Fibroblast of skin of back (primary cell): ENCODE measurements around the gene SYNM.

Experiments
- DNase-seq: peaks from one replicate; pipeline ENCODE4 v3.0.0-alpha.2; 2013

The SYNM gene

DNA sequence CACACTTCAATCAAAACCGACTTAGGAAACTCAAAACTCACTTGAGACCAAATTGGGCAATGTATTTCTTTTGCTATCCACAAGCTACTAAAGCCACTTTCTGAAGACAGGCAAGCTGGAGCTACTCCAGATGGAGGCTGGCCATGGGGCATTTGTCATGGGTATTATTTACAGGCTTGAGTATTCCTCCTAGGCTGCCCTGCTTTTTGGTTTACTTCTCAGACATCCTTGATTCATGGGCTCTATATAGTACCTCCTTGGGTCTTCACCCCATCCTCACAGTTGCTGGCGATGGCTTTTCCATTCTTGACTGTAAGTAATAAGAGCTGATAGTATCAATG lies 18.6 kb upstream of the SYNM start:
- no peak for DNase-seq

DNA sequence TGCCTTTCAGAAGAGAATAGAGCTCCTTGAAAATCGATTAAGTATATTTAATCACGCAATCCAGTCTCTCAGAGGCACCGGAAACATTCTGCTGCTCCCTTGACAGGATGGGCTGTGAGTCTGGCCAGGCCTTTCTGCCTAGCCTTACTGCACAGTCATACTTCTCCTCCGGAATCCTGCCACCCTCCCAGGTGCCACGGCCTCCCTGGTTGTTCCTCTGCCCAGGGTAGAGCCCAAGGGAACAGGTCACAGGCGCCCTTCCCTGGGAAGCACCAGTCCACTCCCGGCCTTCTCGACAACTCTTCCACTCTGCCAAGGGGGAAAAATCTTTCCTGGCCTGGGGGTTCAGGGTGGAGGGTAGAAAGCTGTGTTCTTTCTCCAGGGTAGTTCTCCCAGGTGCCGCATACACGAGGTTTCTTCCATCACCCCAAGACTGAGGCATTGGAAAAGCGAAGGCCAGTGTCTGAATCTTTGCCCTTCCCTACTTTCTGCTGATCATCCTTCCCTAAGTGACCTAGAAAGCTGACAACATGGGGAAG lies 17.4 kb upstream of the SYNM start:
- DNase-seq = no peak

DNA sequence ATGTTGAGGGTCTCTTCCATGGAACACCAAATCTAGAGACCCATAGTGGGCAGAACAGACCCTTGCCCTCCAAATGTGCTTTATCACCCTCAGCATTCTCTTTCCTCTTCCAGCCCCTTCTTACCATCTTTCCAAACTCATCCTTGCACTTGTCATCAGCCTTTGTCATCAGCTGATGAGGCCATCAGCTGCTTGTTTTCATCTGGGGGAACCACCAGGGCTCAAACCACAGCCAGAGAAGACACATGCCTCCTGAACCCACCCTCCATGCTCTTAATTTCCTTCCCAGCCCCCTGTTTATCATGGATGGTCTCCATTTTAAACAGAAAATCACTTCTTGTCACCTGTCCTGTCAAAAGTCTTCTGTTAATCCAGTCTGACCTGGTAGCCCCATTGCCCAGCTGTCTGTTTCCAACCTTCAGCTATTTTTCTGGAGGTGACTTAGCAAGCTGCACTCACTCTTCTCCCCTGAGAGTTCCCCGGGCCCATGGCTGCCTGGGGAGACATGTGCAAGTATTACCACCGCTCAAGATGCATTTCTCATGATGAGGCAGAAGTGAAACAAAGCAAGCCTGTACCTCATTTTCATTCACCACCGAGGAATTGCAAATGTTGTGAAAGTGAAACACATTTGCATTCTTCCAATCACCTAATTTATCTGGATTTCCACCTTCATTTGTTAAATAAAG lies 14.7 kb upstream of the SYNM start:
- DNase-seq = peak; percentile 32

DNA sequence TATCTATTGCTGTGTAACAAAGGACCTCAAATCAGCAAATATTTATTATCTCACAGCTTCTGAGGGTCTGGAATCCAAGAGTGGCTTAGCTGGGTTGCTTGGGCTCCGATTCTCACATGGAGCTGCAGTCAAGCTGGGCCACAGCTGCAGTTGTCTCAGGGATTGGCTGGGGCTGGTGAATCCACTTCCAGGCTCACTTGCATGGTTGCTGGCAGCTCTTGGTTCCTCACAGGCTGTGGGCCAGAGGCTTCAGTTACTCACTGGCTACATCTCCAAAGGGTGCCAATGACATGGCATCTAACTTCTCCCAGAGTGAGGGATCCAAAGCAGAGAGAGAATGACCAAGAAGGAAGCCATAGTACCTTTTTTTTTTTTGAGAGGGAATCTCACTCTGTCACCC lies 13.9 kb upstream of the SYNM start:
- DNase-seq = no peak

DNA sequence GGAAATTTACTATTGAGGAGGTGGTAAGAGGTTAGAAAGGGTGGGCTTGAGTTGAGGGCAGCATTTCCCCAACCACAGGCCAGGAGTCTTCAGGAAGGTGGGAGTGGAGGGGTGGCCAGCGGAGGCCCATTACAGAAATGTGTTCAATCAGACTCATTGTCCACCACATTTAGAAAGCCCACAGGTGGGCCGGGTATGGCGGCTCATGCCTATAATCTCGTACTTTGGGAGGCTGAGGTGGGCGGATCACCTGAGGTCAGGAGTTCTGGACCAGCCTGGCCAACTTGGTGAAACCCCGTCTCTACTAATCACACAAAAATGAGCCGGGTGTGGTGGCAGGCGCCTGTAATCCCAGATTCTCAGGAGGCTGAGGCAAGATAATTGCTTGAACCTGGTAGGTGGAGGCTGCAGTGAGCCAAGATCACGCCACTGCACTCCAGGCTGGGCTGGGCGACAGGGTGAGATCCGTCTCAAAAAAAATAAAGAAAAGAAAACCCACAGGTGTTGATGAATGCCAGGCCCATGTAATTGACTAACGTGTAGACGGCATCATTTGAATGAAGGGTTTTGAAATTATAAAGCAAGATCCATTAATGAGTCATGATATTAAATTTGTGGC lies 12.2 kb upstream of the SYNM start:
- DNase-seq = no peak

DNA sequence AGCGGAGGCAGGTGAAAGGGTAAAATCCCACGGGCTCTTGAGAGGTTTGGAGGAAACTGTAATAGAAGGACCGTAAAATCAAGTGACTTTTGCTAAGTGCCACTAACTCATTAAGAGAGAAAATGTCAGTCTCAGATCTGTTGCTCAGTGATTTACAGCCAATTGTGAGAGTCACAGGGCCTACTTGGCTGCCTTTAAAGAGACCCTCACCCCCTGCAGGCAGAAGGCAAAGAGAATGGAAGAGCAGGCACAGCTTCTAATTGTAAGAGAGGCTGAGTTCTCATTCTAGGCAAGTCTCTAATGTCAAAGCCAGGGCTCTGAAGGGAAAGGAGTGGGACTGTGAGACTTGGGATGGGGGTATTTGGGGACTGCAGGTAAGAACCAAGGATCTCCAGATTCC lies 9.3 kb upstream of the SYNM start:
- no peak for DNase-seq

DNA sequence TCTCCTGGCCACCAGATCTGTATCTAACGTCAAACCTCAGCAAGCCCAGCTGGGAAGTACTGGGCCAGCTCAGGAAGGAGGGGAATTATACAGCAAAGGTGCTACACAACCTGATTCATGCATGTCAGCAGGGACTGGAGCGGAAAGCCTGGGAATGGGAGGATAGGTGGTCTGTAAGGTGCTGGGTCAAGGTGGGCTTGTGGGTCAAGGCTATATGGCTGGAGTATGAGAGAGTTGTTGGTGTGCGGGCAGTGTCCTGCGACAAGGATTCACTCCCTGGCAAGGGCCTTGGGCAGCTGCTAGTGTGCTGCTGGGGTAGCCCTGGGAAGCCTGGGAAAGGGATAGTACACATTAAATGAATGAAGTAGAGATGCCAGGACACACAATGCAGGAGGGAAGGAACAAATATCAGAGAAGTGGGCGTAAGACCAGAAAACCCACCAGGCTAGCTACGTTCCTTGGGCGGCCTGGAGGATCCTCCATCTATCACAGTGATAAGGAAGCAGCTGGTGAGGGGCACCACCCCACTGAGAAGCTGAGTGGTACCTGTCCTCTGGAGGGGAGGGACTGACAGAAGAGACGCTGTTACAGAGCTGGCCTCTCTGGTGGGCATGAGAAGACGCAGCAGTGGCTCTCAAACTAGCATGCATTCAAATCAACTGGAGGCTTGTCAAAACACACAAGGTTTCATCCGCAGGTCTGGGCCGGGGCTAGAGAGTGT lies 8.5 kb upstream of the SYNM start:
- no peak for DNase-seq

DNA sequence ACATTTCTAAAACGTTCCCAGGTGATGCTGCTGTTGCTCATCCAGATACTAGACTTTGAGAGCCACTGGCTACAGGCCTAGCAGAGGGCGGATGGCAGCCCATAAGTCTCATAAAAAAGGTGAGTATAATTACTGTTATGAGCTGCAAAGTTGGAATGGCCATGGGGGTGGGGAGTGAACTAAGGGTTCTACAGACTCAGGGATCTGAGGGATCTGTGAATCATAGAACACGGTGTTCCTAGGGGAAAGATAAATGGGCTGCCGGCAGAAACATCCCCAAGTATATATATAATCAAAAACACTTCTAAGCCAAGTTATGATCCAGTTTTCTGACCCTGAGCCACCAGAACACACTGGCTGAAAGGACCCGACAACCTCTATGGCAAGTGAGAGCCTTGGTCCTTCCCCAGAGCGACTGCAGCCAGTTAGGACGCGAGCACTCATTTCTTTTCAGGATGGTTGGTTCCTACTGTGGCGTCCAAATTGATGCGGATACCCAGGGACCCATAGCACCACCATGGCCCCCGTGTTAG lies 7.9 kb upstream of the SYNM start:
- no peak for DNase-seq

DNA sequence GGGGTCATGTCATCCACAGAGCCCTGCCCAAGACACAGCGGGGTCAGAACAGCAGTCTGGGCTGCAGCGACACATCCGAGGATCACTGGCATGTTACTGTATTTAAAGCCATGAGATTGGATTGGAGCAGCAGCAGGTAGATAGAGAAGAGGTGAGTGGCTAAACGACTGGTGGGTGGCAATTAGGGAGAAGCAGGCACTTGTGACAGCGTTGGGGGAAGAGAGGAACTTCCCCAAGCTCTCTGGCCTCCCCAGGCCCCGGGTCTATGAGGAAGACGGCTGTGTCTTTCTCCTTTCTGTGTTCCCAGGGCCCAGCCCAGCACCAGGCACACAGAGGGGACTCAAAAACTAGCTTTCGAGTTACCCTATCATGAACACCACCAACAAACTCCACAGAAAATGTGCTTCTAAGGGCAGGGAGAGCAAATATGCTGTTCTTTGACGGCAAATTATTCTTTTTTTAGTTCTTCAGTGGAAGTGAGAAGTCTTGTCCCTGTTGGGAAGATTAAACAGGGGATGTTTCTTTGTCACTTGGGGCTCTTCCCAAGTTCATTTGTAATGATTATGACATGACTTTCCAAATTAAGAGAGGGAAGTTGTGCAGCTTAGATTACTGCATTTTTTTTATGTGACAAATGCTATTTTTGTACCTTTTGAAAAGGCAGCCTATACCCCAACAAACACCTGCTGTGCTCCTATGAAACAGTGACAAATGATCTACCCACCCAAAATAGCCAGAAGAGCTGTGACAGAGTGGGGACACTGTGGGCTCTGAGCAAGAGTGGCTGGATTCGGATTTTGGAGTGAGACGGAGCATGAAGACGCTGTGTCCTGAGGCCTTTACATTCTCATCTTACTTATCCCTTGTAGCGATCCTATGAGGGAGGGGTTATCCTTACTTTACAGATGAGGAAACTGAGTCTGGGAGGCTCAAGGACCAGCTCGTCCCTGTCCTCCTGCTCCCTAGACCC lies 7.2 kb upstream of the SYNM start:
- DNase-seq = no peak

DNA sequence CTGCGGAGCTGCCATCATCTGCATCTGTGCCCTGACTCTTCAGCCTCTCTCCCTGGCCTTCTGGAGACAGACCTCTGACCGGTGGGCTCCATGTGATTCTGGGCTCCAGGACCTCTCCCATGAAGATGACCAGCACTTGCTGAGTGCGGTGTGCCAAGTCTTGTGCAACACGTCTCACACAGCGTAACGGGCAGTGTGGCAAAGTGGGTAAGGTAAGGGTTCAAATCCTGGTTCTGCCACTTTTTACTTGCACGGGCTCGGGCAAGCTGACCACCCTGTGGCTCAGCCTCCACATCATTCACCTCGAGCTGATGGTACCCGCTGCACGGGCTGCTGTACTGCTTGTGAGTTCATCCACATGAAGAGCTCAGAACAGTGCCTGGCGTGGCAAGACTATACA lies 6.5 kb upstream of the SYNM start:
- DNase-seq = no peak

DNA sequence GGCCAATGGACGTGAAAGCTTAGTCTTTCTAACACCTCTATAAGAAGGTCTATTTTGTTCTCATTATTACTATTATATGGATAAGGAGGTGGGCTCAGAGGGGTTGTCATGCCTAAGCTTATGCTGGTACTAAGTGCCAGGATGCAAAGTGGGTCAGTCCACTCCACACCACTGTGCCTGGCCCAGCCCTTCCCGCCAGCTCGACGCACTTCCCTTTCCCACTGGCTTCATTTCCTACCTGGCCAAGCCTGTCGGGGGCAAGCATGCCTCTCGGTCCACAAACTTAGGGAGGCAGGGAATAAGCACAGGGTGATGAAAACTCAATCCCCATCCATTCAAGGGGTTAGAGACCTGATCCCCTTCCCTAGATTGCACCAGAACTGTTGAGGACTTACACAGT lies 5.9 kb upstream of the SYNM start:
- no peak for DNase-seq

DNA sequence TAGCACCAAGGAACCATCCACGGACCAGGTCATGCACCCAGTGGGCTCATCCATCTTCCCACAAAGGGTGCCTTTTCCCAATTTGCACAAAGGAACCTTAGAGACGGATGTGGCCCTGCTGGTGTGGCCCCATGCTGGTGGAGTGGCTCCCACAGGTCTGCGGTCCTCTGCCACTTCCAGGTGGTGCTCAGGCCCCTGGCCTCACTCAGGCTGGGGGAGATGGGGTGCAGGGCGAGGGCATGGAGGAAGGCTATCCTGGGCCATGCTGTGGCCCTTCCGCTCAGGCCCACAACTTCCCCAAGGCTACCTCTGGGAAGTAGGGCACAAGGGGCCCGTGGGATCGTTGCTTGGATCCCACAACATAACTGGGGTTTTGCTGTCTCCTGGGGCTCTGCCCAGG lies 5.2 kb upstream of the SYNM start:
- DNase-seq = no peak

DNA sequence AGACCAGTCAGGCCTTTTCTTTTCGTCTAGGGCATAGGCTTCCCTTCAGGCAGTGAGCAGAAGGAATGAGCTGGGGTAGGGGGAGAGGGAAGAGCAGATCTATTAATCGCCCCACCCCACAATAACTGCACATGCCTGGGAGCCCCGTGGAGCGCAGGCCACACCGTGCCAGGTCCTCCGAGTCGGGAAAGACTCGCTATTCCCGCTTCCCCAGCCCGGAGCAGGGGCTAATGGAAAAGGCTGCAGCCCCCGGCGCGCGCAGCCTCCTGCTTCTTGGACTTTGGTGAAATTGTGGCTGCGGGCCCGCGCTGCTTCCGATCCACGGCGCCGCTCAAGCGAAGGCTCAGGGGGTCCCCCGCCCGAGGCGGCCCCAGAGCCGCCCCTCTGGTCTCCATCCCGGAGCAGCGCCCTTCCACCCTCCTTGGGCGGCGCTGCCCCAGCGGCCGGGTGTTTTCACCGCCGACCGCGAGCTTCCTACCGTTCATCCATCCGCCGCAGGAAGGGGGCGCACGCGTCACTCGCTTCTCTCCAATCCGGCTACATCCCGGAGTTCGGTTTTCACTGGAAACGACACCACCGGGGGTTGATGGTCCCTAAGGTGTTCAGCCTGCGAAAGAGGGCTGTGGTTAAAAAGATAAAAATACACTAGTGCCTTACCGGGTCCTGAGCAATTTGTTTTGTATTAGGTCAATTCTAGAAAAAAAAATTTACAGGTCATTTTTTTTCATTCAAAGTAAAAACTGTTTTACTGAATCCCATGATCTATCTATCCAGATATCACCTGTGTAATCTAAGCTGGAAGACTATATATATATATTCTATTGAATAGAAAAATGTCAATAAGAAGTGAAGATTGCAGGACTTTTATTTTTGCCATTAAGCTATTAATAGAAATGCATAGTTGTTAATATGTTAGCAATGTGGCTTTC lies 4.4 kb upstream of the SYNM start:
- peak; percentile 74 for DNase-seq

DNA sequence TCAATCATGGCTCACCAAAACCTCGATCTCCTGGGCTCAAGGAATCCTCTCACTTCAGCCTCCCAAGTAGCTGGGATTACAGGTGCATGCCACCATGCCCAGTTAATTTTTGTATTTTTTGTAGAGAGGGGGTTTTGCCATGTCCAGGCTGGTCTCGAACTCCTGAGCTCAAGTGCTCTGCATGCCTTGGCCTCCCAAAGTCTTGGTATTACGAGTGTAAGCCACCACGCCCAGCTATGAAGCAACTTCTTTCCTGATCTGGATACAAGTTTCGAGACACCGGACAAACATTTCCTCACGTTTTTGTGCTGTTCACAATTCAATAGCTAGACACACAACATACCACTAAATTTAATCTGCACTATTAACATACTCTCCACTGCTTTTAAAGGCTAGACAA lies 3.4 kb upstream of the SYNM start:
- DNase-seq = no peak

DNA sequence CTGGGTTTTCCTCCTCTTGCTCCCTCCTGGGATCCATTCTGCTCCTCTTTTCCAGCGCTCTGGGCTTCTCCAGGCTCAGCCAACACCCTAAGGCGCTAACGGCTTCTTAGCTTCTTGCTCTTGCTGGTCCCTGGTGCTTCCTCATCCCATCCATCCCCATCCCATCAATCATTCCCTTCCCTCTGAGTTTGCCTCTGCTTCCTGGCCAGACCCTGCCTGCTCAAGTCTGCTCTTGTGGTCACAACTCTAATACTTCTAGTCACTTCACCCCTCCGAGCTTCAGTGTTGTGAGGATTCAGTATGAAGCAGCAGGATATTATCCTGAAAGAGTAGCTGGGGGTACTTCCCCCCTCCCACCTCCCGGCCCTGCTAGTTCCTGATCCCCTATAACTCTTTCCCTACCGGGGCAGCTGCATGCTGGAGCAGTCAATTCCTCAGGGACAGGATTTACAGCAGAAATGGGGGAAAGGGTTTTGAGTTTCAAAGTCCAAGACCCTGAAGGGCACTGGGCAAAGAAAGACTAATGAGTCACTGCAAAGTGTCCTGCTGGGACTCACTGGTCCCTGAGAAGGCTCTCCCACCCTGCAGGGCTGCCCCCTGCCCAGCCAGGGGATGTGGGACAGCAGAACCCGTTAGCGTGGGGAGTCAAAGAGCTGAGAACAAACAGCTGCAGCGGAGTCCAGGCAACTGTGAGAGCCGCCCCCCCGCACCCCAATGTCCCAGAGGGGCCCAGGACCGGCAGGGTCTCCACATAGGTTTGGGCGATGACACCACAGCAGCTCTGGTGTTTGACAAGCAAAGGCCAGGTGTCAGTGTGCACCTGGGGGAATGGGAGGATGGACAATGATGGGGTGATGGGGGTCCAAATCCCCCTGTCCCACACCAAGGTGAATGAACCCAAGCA lies 2.3 kb upstream of the SYNM start:
- DNase-seq = no peak

DNA sequence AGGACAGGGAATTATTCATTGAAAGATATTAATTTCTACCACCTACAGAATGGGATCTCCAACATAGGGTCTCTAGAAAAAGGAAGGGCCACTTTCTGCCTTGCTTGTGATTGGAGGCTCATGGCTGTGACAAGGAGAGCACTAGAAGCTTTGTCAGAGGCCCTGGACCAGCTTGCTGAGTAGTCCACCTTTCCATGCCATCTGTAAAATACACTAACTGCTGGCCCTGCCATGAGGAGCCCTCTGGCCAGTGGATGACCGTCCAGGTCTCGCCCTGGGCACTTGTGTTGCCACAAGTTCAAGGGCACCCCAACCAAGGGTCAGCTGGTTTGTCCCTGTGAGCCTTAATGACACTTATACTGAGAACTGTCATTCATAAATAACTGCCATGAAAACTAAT lies 1.6 kb upstream of the SYNM start:
- no peak for DNase-seq

DNA sequence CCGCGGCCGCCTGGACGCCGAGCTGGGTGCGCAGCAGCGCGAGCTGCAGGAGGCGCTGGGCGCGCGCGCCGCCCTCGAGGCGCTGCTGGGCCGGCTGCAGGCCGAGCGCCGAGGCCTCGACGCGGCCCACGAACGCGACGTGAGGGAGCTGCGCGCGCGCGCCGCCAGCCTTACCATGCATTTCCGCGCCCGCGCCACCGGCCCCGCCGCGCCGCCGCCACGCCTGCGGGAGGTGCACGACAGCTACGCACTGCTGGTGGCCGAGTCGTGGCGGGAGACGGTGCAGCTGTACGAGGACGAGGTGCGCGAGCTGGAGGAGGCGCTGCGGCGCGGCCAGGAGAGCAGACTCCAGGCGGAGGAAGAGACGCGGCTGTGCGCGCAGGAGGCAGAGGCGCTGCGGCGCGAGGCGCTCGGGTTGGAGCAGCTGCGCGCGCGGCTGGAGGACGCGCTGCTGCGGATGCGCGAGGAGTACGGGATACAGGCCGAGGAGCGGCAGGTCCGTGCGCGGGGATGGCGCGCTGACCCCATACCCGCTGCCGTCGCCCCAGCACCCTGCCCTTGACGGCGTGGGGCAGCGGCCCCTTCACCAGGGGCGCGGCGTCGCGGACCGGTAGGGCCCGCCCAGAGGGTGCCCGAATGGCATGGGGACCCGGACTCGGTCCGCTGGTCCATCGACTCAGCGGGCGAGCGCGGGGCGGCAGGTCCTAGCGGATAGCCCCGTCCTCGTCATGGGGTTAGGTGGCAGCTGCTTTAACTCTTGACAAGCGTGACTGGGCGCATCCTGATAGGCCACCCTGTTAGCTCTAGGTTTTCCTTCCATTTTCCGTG lies 848 bp downstream of the SYNM start:
- DNase-seq = peak; percentile 74

DNA sequence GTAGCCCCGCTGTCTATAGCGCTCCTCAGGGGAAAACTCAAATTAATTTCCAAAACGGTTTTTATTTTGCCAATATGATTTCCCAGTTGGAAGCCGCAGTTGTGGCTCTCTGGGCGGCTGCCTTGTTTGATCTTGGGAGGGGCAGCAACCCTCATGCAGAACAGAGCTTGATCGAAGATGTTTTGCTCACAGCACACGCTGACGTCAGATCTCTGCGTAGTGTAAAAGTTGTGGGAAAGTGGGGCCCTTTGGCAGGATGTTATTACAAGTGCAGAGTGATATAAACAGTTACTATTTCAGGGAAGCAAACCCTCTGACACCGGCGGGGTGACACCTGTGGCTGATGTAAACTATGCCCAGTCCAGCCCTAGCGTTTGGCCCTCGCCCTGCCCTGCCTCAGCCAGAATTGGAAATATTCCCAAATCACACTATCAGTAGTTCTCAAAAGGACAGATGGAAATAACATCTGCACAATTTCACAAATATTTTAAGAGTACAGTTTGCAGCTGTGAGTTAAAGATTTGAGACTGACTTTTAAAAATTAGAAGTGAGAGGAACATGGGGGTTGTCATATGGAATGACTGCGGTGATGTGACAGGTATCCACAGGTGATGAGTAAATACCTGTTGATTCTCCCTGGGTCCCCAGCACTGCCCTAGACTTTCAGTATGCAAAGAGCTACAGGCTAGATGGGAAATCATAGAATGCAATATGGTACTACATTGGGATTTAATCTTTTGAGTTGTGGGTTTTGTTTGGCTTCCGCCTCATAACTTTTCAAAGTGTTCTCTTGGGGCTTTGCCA lies 1.7 kb downstream of the SYNM start:
- no peak for DNase-seq
